HG03342 (cell line): ENCODE measurements around the gene PPM1B.
"Not testable (repeated sequence)": the region's sequence is repeated elsewhere in the genome, so short reads cannot be mapped to it uniquely, and the experiment has no call there.

Experiments
- ATAC-seq: cut with Tn5 transposase; IDR thresholded peaks from one replicate; pipeline ENCODE4 v1.9.1; 2021; ENCODE audit warnings: mild to moderate bottlenecking, moderate library complexity; ENCODE audit not compliant: unreplicated experiment

Gene PPM1B

DNA sequence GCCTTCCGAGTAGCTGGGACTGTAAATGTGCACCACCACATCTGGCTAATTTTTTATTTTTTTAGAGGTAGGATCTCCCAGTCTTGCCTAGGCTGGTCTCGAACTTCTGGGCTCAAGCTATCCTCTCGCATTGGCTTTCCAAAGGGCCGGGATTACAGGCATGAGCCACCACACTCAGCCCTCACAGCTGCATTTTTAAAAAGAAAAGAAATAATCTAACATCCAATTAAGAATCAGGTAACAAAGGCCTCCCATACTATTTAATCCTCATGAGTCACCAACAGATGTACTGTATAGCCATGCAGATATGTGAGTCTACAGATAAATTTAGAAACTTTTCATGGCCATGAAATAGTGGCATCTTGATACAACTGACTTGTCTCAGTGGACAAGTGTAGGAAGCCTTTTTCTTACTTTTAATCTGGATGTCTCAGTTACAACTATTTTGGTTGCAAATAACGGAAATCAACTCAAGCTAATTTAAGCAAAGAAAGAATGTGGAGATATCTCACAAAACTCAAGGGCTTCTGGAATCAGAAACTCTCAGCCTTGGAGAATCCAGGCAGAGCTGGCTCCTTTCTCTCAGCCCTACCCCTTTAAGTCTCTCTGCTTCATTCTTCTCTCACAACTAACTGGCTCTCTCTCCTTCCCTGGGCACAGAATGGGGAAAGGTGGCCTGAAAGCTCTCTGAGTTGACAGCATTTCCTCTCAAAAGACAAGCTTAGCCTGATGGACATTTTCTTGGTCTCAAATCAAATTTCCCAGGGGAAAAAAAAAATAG lies 12.8 kb upstream of the PPM1B start:
- no peak for ATAC-seq

GRCh38 chr2:44163777-44164176 lies 4.9 kb upstream of the PPM1B start:
- no peak for ATAC-seq

GRCh38 chr2:44164617-44165016 lies 4.1 kb upstream of the PPM1B start:
- ATAC-seq = no peak

DNA sequence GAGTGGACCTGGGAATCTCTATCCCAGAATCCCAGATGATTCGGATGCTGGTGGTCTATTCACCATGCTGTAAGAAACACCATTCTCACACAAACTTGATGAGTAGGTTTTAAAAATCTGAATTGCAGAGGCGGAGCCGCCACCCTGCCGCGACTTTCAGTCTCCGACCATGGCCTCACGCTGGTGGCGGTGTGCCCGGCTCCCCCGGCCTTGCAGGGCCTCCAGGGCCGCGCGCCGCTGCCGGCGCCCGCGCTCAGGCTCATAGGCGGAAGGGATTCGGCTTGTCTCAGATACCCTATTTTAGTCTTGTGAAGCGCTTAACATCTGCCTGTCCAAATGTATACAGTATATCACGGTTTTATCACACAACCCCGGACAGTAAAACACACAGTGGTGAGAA lies 2.6 kb upstream of the PPM1B start:
- no peak for ATAC-seq

- no peak for ATAC-seq
These were observed 1.3 kb upstream of the PPM1B start for GRCh38 chr2:44167311-44167907.

DNA sequence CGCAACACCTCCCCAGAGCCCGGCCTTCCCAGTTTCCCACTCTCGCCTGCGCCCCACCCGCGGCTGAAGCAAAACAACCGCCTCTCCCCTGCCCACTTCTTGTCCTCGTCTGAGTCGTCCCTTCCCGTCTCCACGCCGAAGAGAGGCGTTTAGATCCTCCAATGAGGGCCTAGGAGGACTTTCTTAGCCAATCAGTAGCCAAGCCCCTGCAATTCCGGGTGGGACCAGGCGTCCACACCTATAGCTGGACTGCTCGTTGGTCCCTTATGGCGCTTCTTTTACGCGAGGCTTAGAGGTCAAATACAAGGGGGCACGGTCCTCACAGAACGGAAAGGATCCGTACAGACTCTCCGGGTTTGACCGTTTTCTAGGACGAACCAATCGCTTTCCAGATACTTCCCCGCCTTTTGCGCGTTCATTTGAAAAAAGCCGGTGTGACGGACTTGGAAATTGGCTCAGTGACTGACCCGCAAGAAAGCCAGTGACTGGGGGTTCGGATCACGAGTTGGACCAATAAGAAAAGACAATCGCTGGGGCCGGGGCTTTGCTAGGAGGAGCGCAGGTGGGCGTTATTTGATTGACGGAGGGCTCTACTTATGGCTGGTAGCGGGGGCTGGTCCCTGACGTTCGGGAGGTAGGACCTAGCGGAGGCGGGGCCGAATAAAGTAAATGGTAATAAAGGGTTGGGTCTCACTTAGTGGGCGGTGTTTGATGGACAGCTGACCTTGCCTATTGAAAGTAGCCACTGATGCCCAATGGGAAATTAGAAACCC lies 581 bp upstream of the PPM1B start:
- peak; percentile 81 for ATAC-seq

- ATAC-seq = peak; percentile 25
These were observed 652 bp downstream of the PPM1B start for GRCh38 chr2:44169155-44169898.

DNA sequence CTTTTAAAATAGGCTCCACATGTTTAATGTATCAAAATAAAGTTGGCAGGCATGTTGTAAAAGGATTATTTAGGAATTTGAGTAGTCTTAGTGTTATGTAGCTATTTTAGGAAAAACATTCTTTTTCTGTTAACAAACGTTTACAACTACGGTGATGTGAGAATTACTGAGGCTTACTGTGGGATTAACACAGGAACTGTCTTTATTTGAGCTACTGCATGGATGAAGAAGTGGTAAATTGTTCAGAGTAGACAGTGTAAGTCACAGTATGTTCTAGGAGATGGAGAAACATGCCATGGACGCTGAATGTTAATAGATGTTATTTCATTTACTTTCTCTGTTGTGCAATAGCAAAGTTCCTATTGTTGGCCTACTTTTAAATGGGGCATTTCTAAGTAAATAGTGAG lies 1.6 kb downstream of the PPM1B start:
- no peak for ATAC-seq

GRCh38 chr2:44171018-44171417 lies 2.3 kb downstream of the PPM1B start:
- ATAC-seq = no peak

GRCh38 chr2:44171442-44171841 lies 2.8 kb downstream of the PPM1B start:
- ATAC-seq = not testable (repeated sequence)

DNA sequence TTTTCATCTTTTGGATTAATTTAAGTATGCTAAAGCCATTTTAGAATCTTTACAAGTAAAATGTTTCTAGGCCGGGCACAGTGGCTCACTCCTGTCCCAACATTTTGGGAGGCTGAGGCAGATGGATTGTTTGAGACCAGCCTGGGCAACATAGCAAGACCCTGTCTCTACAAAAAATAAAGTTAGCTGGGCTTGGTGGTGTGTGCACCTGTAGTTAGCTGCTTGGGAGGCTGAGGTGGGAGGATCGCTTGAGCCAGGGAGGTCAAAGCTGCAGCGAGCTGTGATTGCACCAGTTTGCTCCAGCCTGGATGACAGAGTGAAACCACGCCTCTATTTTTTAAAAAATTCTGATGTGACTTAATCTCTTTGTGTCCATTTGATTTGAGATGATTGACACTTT lies 3.9 kb downstream of the PPM1B start:
- no peak for ATAC-seq

DNA sequence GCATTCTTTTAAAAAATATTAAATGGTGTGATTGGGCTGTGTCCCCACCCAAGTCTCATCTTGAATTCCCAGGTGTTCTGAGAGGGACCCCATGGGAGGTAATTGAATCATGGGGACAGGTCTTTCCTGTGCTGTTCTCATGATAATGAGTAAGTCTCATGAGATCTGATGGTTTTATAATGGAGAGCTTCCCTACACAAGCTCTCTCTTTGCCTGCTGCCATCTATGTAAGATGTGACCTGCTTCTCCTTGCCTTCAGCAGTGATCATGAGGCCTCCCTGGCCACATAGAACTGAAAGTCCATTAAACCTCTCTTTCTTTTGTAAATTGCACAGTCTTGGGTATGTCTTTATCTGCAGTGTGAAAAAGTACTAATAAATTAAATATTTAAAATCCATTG lies 10.3 kb downstream of the PPM1B start:
- ATAC-seq = no peak

GRCh38 chr2:44181648-44182047 lies 13.0 kb downstream of the PPM1B start:
- no peak for ATAC-seq

DNA sequence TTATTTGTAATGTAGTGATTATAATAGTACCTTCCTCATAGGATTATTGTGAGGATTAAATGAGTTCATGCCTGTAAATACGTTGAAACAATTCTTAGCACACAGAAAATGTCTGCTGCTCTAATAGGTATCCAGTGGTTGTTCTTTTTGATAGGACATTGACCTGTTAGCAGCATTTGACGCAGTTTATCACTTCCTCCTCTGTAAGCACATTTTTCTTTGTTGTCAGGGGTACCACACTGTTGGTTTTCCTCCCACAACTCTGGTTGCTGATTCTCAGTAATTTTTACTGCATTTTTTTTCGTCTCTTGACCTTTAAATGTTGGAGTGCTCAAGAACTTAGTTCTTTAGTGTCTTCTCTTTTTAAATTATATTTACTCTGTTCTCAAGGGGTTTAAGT lies 15.4 kb downstream of the PPM1B start:
- no peak for ATAC-seq

DNA sequence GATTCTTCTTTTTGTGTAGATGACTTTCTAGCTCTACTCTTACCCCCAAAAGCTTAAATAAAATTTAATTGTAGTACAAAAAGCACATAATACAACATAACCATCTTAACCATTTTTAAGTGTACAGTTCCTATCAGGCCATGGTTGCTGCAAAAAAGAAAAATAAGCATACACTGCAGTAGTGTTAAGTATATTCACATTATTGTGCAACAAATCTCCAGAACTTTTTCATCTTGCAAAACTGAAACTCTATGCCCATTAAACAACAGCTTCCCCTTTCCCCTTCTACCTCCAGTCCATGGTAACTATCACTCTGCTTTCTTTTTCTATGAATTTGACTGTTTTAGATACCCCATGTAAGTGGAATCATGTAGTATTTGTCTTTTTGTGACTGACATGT lies 18.1 kb downstream of the PPM1B start:
- ATAC-seq = no peak

GRCh38 chr2:44187251-44187650 lies 18.6 kb downstream of the PPM1B start:
- ATAC-seq = no peak

DNA sequence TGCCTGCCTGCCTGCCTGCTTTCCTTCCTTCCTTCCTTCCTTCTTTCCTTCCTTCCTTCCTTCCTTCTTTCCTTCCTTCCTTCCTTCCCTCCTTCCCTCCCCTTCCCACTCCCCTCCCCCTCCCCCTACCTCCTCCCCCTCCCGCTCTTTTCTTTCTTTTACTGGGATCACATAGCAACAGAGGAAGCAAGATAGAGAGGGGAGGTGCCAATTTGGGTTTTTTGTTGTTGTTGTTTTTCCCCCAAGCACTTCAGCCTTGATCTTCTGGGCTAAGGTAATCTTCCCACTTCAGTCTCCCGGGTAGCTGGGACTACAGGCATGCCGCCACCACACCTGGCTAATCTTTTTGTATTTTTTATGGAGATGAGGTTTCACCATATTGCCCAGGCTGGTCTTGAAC lies 20.0 kb downstream of the PPM1B start:
- no peak for ATAC-seq

GRCh38 chr2:44189104-44189503 lies 20.4 kb downstream of the PPM1B start:
- no peak for ATAC-seq

DNA sequence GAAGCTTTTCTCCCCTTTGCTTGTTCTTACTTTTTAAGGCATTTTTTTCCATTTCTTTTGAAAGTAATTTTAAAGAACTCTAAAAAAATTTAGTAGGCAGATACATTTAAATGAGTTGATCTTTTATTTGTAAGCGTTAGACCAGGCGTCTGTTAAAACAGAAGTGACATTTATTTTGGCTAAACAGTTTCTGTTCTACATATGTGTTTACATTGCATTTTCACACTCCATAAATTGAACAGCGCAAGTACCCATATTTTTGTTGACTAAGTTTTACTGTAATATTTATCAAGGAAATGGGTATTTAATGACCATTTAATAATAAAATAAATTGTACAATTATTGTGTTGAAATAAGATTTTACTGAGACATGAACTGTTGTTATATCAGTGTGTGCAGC lies 21.9 kb downstream of the PPM1B start:
- ATAC-seq = no peak

GRCh38 chr2:44191739-44192138 lies 23.1 kb downstream of the PPM1B start:
- peak; percentile 82 for ATAC-seq

- ATAC-seq = no peak
These were observed 24.0 kb downstream of the PPM1B start for GRCh38 chr2:44192646-44193045.
